Endothelial cell of umbilical vein (primary cell): ENCODE measurements around the gene KLK5. TPM values are rescaled to one million over a fixed set of nuclear protein-coding genes. Genes with fewer than 3 reads are reported as not detected.

ENCODE experiments used
- BruUV-seq: library from RNA; stranded (reverse); fragments of 400-500 nt; replicated peaks from 2 replicates; lab custom pipeline; 2021; lab: Mats Ljungman, UMichigan
- CTCF ChIA-PET: fragments of 300-600, 350-600 bp; sonication (Branson Sonifier 250); formaldehyde crosslinking; loops from one replicate; lab custom pipeline; 2021; ENCODE audit warnings: antibody characterized with exemption, inconsistent platforms; lab: Charles Lee
- POLR2A ChIA-PET: fragments of 300-600, 350-600 bp; sonication (Branson Sonifier 250); formaldehyde crosslinking; loops from one replicate; lab custom pipeline; 2021; ENCODE audit warnings: antibody characterized with exemption, inconsistent platforms; lab: Charles Lee
- DNase-seq: peaks from one replicate; pipeline ENCODE4 v3.0.0-alpha.2; 2011; ENCODE audit warnings: low read depth, low spot score
- FAIRE-seq: peaks from 2 replicates; lab custom pipeline; 2011; peaks lifted over from hg19 to GRCh38; lab: Jason Lieb, UNC
- H2AFZ ChIP-seq: 2 replicates; pipeline ENCODE4 v1.6.0; 2012; ENCODE audit warnings: low read depth, low read length, control low read depth, inconsistent platforms
- H3K27ac ChIP-seq: 2 replicates; pipeline ENCODE4 v1.5.1; 2011; ENCODE audit warnings: low read depth, mild to moderate bottlenecking, control low read depth, low read length, moderate library complexity; ENCODE audit not compliant: insufficient read depth
- H3K27me3 ChIP-seq, 2 experiments: 2 replicates each; pipeline versions ENCODE4 v1.6.0 to v1.6.1; 2011; ENCODE audit warnings: low read length in 2 of 2, mixed read lengths in 1 of 2; ENCODE audit not compliant: control insufficient read depth in 2 of 2, insufficient read depth in 2 of 2
- H3K36me3 ChIP-seq, 2 experiments: 2 replicates in 1 of 2; 3 replicates in 1 of 2; pipeline ENCODE4 v1.5.1; 2011; ENCODE audit warnings: low read length in 2 of 2, mild to moderate bottlenecking in 1 of 2, moderate library complexity in 1 of 2; ENCODE audit not compliant: control insufficient read depth in 2 of 2, insufficient read depth in 2 of 2; ENCODE audit errors: extremely low read depth in 1 of 2
- H3K4me1 ChIP-seq: 3 replicates; pipeline ENCODE4 v1.5.1; 2011; ENCODE audit warnings: mild to moderate bottlenecking, low read length; ENCODE audit not compliant: control insufficient read depth, insufficient read depth; ENCODE audit errors: extremely low read depth
- H3K4me2 ChIP-seq: 2 replicates; pipeline ENCODE4 v1.6.1; 2011; ENCODE audit warnings: low read length, control low read depth, mixed read lengths; ENCODE audit not compliant: insufficient read depth
- H3K4me3 ChIP-seq, 3 experiments: fragments of 200-600 bp in 1 of 3; sonication (generic), shearing (Covaris generic) in 1 of 3; replicated peaks in 1 of 3; 2 replicates each; pipeline ENCODE4 v1.5.1; 2011 to 2016; ENCODE audit warnings: control low read depth in 3 of 3, low read length in 3 of 3, mild to moderate bottlenecking in 2 of 3, inconsistent platforms in 1 of 3, low read depth in 1 of 3, moderate library complexity in 1 of 3; ENCODE audit not compliant: insufficient read depth in 1 of 3
- H3K79me2 ChIP-seq: 2 replicates; pipeline ENCODE4 v1.6.0; 2012; ENCODE audit warnings: low read length, inconsistent platforms; ENCODE audit not compliant: control insufficient read depth, insufficient read depth
- H3K9ac ChIP-seq: replicated peaks from 2 replicates; pipeline ENCODE3; 2011; ENCODE audit warnings: low read length, control low read depth; ENCODE audit not compliant: insufficient read depth; ENCODE audit errors: extremely low read depth
- H3K9me1 ChIP-seq: replicated peaks from 3 replicates; pipeline ENCODE4 v1.6.0; 2011; ENCODE audit warnings: mild to moderate bottlenecking, low read length; ENCODE audit not compliant: control insufficient read depth, insufficient read depth; ENCODE audit errors: extremely low read depth
- H3K9me3 ChIP-seq: replicated peaks from 2 replicates; pipeline ENCODE4 v1.5.1; 2012; ENCODE audit warnings: low read length, inconsistent platforms; ENCODE audit not compliant: control insufficient read depth, insufficient read depth
- H4K20me1 ChIP-seq: replicated peaks from 2 replicates; pipeline ENCODE3; 2011; ENCODE audit warnings: mild to moderate bottlenecking, low read length; ENCODE audit not compliant: control insufficient read depth, insufficient read depth; ENCODE audit errors: extremely low read depth
- CTCF ChIP-seq, 2 donors: IDR thresholded peaks; 1 replicate in 1 of 2; 2 replicates in 1 of 2; pipeline ENCODE4 v1.5.1; 2011; ENCODE audit warnings: low read length in 2 of 2, mild to moderate bottlenecking in 2 of 2, moderate library complexity in 2 of 2, control low read depth in 1 of 2, inconsistent platforms in 1 of 2, low read depth in 1 of 2; ENCODE audit not compliant: insufficient read depth in 1 of 2; ENCODE audit errors: extremely low read depth in 1 of 2
- EZH2 ChIP-seq: IDR thresholded peaks from 2 replicates; pipeline ENCODE4 v1.6.1; 2012; ENCODE audit warnings: borderline replicate concordance, low read depth, mild to moderate bottlenecking, moderate library complexity, low read length, inconsistent platforms; ENCODE audit not compliant: severe bottlenecking
- FOS ChIP-seq: IDR thresholded peaks from 2 replicates; pipeline ENCODE4 v1.6.1; 2011; ENCODE audit warnings: mild to moderate bottlenecking, low read length, moderate library complexity, borderline replicate concordance; ENCODE audit not compliant: insufficient read depth
- GATA2 ChIP-seq: IDR thresholded peaks from 2 replicates; pipeline ENCODE4 v1.7.0; 2011; ENCODE audit warnings: low read depth, mild to moderate bottlenecking, moderate library complexity, mixed read lengths, low read length; ENCODE audit not compliant: insufficient read length, insufficient read depth
- JUN ChIP-seq: IDR thresholded peaks from 2 replicates; pipeline ENCODE4 v1.6.1; 2011; ENCODE audit warnings: borderline replicate concordance, low read depth; ENCODE audit not compliant: insufficient read length, insufficient read depth
- MAX ChIP-seq: IDR thresholded peaks from 2 replicates; pipeline ENCODE4 v1.6.1; 2011; ENCODE audit not compliant: insufficient read depth, insufficient read length
- MYC ChIP-seq: IDR thresholded peaks from one replicate; pipeline ENCODE4 v1.6.1; 2011; ENCODE audit warnings: mild to moderate bottlenecking, low read depth, low read length
- POLR2A ChIP-seq: IDR thresholded peaks from 2 replicates; pipeline ENCODE4 v1.6.1; 2012; ENCODE audit warnings: low read depth, mild to moderate bottlenecking, control low read depth, low read length
- POLR2AphosphoS5 ChIP-seq: IDR thresholded peaks from 2 replicates; pipeline ENCODE4 v1.6.1; 2012; ENCODE audit warnings: low read depth, mild to moderate bottlenecking, control low read depth, low read length, moderate library complexity; ENCODE audit not compliant: insufficient read depth
- dilution Hi-C: fragments of 300-500 bp; cut with MboI; formaldehyde crosslinking; loops from one replicate; pipeline ENCODE4 v1.15.0; 2019; ENCODE audit warnings: low sequenced_read_pairs; ENCODE audit not compliant: extremely low pct_ligation_motif_present
- intact Hi-C: fragments of 100-400 bp; cut with micrococcal nuclease; formaldehyde crosslinking; loops from one replicate; pipeline ENCODE4 v1.10.0; 2022
- polyA plus RNA-seq, 4 experiments: library from polyadenylated mRNA; depleted of rRNA in 3 of 4; stranded (reverse) in 3 of 4; unstranded in 1 of 4; fragments of >200 nt; gene quantifications; 2 replicates each; pipeline versions ENCODE4 v1.2.1 to v1.2.3, GENCODE V29; 2011 to 2012; ENCODE audit warnings: missing spikeins in 1 of 4
- total RNA-seq: library from RNA; stranded (reverse); gene quantifications from 2 replicates; pipeline ENCODE4 v1.2.3, GENCODE V29; 2021

KLK5 gene
- total and polyA plus RNA-seq, 2 donors (not counting 3 experiments of a cell fraction or from before 2014, with no cell fraction given): not detected

GRCh38 chr19:50932690-50933083 lies 20.2 kb downstream of the KLK5 start:
- Histone ChIP-seq H3K9ac (no peak overlapping the region), H3K9me1 (no peaks in the 10 kb centered on the region), H3K4me1 (no peaks in the 10 kb centered on the region), H3K9me3 (no peaks in the 10 kb centered on the region), H3K36me3 (no peaks in the 10 kb centered on the region), H3K27me3 (peaks cover 0 to 2% of the 10 kb centered on the region in 2 experiments), H4K20me1 (no peaks in the 10 kb centered on the region), H3K4me3 (no peak overlapping the region), H3K4me2 (no peak overlapping the region), H3K27ac (no peak overlapping the region), H2AFZ (no peak overlapping the region), H3K79me2 (no peaks in the 10 kb centered on the region)
- FAIRE-seq (no peak), DNase-seq (no peak)
- dilution Hi-C loops (no loop called here), intact Hi-C loops (no loop called here)
- ChIA-PET CTCF (interaction anchor here (0.7 kb wide), 1 partner anchor 377 kb away, joined by 3 read pairs; no protein-coding TSS in a partner anchor), POLR2A (no interaction called here)
- no TSS peak for BruUV-seq
- no peak for TF ChIP-seq GATA2
- no peak for TF ChIP-seq JUN
- no peak for TF ChIP-seq MYC
- no peak for TF ChIP-seq POLR2A
- TF ChIP-seq EZH2: no peak
- no peak for TF ChIP-seq FOS
- TF ChIP-seq MAX: no peak
- TF ChIP-seq CTCF (IDR thresholded peaks at IDR 0.05; ENCODE audit: extremely low read depth in 1 of 2, insufficient read depth in 1 of 2, low read depth in 1 of 2, low read length in 2 of 2): no peak
- no peak for TF ChIP-seq POLR2AphosphoS5
